ENCODE data around the gene PPP1R12B.
"Not testable (repeated sequence)": the region's sequence is repeated elsewhere in the genome, so short reads cannot be mapped to it uniquely, and the experiment has no call there.

- TF ChIP-seq CTCF (conservative IDR thresholded peaks at IDR 0.05; ENCODE audit: low read depth, low read length); EZH2 (IDR thresholded peaks at IDR 0.05; ENCODE audit: borderline replicate concordance, low read depth, low read length, poor library complexity, severe bottlenecking): not testable (repeated sequence)
Observed at GRCh38 chr1:202542415-202542814, 193.9 kb downstream of the PPP1R12B start.

All from A673 (cell line).